Caco-2 (cell line): Measurements from ENCODE around the gene TMX2. TPM values are rescaled to one million over a fixed set of nuclear protein-coding genes. Genes with fewer than 3 reads are reported as not detected.
"Not testable (repeated sequence)": the region's sequence is repeated elsewhere in the genome, so short reads cannot be mapped to it uniquely, and the experiment has no call there.

Experiments
- BruUV-seq: library from RNA; stranded (reverse); fragments of 400-500 nt; replicated peaks from 2 replicates; lab custom pipeline; 2021; lab: Mats Ljungman, UMichigan
- CTCF ChIA-PET: fragments of 300-600 bp; sonication (Branson Sonifier 250); formaldehyde crosslinking; loops from one replicate; lab custom pipeline; 2022; ENCODE audit warnings: antibody characterized with exemption; lab: Charles Lee
- POLR2A ChIA-PET: fragments of 300-600 bp; sonication (Branson Sonifier 250); formaldehyde crosslinking; loops from one replicate; lab custom pipeline; 2022; ENCODE audit warnings: antibody characterized with exemption; lab: Charles Lee
- DNase-seq, 2 experiments: peaks; one replicate each; pipeline versions ENCODE4 v3.0.0 to v3.0.0-alpha.2; 2020 to 2022
- H3K27me3 ChIP-seq: replicated peaks from 2 replicates; pipeline ENCODE4 v1.6.0; 2011; ENCODE audit warnings: low read length; ENCODE audit not compliant: control insufficient read depth, insufficient read depth
- H3K36me3 ChIP-seq: 2 replicates; pipeline ENCODE4 v1.5.1; 2011; ENCODE audit warnings: low read length; ENCODE audit not compliant: control insufficient read depth, insufficient read depth
- H3K4me1 ChIP-seq: fragments of 250-450 bp; sonication (Bioruptor Pico); 2 replicates; pipeline ENCODE4 v1.5.1; 2020; ENCODE audit warnings: mild to moderate bottlenecking
- H3K4me3 ChIP-seq: 2 replicates; pipeline ENCODE4 v1.5.1; 2011; ENCODE audit warnings: low read depth, mild to moderate bottlenecking, control low read depth, low read length
- H3K9me3 ChIP-seq: fragments of 250-450 bp; sonication (Bioruptor Pico); 2 replicates; pipeline ENCODE4 v1.5.1; 2020; ENCODE audit warnings: mild to moderate bottlenecking, moderate library complexity
- H3K27ac Mint-ChIP-seq: one replicate; pipeline ENCODE4 v1.8.0; 2022; ENCODE audit warnings: mixed read lengths; ENCODE audit not compliant: unreplicated experiment
- H3K27me3 Mint-ChIP-seq: one replicate; pipeline ENCODE4 v1.8.0; 2022; ENCODE audit warnings: mixed read lengths; ENCODE audit not compliant: insufficient read depth, unreplicated experiment
- H3K36me3 Mint-ChIP-seq: one replicate; pipeline ENCODE4 v1.8.0; 2022; ENCODE audit warnings: mild to moderate bottlenecking, mixed read lengths; ENCODE audit not compliant: insufficient read depth, unreplicated experiment
- H3K4me1 Mint-ChIP-seq: one replicate; pipeline ENCODE4 v1.8.0; 2022; ENCODE audit warnings: low read depth, mixed read lengths; ENCODE audit not compliant: unreplicated experiment
- H3K4me3 Mint-ChIP-seq: one replicate; pipeline ENCODE4 v1.8.0; 2022; ENCODE audit warnings: mild to moderate bottlenecking, moderate library complexity, mixed read lengths; ENCODE audit not compliant: unreplicated experiment
- H3K9me3 Mint-ChIP-seq: one replicate; pipeline ENCODE4 v1.8.0; 2022; ENCODE audit warnings: mixed read lengths; ENCODE audit not compliant: unreplicated experiment
- CTCF ChIP-seq, 2 experiments: fragments of 200-600 bp in 1 of 2; IDR thresholded peaks; 1 replicate in 1 of 2; 2 replicates in 1 of 2; pipeline versions ENCODE4 v1.5.1 to v1.8.0; 2011 to 2022; ENCODE audit warnings: antibody characterized with exemption in 1 of 2, control low read depth in 1 of 2, inconsistent platforms in 1 of 2, low read depth in 1 of 2, low read length in 1 of 2, mild to moderate bottlenecking in 1 of 2, moderate library complexity in 1 of 2; ENCODE audit not compliant: insufficient read depth in 1 of 2, severe bottlenecking in 1 of 2, unreplicated experiment in 1 of 2
- intact Hi-C: fragments of 100-400 bp; cut with micrococcal nuclease; formaldehyde crosslinking; loops from one replicate; pipeline ENCODE4 v1.10.0; 2022; ENCODE audit not compliant: unreplicated experiment
- total RNA-seq: library from RNA; stranded (reverse); gene quantifications from 2 replicates; pipeline ENCODE4 v1.2.3, GENCODE V29; 2022

Gene TMX2
- total RNA-seq, 1 experiment from 2014 or later: 150 TPM

- no TSS peak for BruUV-seq
- Histone ChIP-seq H3K27me3 (no peaks in the 10 kb centered on the region), H3K4me3 (no peak overlapping the region), H3K4me1 (no peaks in the 10 kb centered on the region), H3K36me3 (peaks cover 3% of the 10 kb centered on the region), H3K9me3 (no peaks in the 10 kb centered on the region)
- H3K27ac Mint-ChIP-seq: no peak overlapping the region
- ChIA-PET POLR2A (interaction anchor here (1.9 kb wide), 1 partner anchor 9 kb away, joined by 6 read pairs; the partner anchor contains the start of genes MED19 and TMX2), CTCF (no interaction called here)
- intact Hi-C loops: no loop called here
- TF ChIP-seq CTCF (IDR thresholded peaks at IDR 0.05; ENCODE audit: insufficient read depth in 1 of 2, low read depth in 1 of 2, low read length in 1 of 2, severe bottlenecking in 1 of 2, unreplicated experiment in 1 of 2): no peak
- H3K36me3 Mint-ChIP-seq: peaks cover 83% of the 10 kb centered on the region
- no peak for DNase-seq
- no peaks in the 10 kb centered on the region for H3K4me1 Mint-ChIP-seq
- no peaks in the 10 kb centered on the region for H3K9me3 Mint-ChIP-seq
- H3K27me3 Mint-ChIP-seq: no peaks in the 10 kb centered on the region
- no peak overlapping the region for H3K4me3 Mint-ChIP-seq
These were observed 9.1 kb upstream of the TMX2 start for GRCh38 chr11:57703341-57703740.

GRCh38 chr11:57704932-57705331 is 7.5 kb upstream of the TMX2 start:
- no peak for TF ChIP-seq CTCF (IDR thresholded peaks at IDR 0.05; ENCODE audit: insufficient read depth in 1 of 2, low read depth in 1 of 2, low read length in 1 of 2, severe bottlenecking in 1 of 2, unreplicated experiment in 1 of 2)
- H3K4me1 ChIP-seq: no peaks in the 10 kb centered on the region
- DNase-seq: no peak
- no peaks in the 10 kb centered on the region for H3K4me1 Mint-ChIP-seq
- H3K27ac Mint-ChIP-seq: no peak overlapping the region
- no peaks in the 10 kb centered on the region for H3K27me3 ChIP-seq
- no peak overlapping the region for H3K4me3 ChIP-seq
- no peaks in the 10 kb centered on the region for H3K9me3 Mint-ChIP-seq
- H3K36me3 Mint-ChIP-seq: peaks cover 76% of the 10 kb centered on the region
- H3K36me3 ChIP-seq: no peaks in the 10 kb centered on the region; the same call in 1 of the 2 replicates
- H3K27me3 Mint-ChIP-seq: no peaks in the 10 kb centered on the region
- ChIA-PET POLR2A (no interaction called here), CTCF (no interaction called here)
- no peaks in the 10 kb centered on the region for H3K9me3 ChIP-seq
- H3K4me3 Mint-ChIP-seq: no peak overlapping the region
- intact Hi-C loops: no loop called here
- no TSS peak for BruUV-seq

GRCh38 chr11:57705432-57705831 is 7.0 kb upstream of the TMX2 start:
- H3K4me1 Mint-ChIP-seq, POLR2A ChIA-PET, intact Hi-C loops, H3K9me3 Mint-ChIP-seq, BruUV-seq, H3K4me3 ChIP-seq, DNase-seq, H3K27me3 Mint-ChIP-seq, H3K4me3 Mint-ChIP-seq, H3K4me1 ChIP-seq, H3K36me3 ChIP-seq, H3K27me3 ChIP-seq, H3K27ac Mint-ChIP-seq, CTCF ChIA-PET, H3K9me3 ChIP-seq: not testable (repeated sequence)
- peaks cover 71% of the 10 kb centered on the region for H3K36me3 Mint-ChIP-seq
